A673 (cell line): ENCODE measurements around the gene MLLT6. TPM values are rescaled to one million over a fixed set of nuclear protein-coding genes. Genes with fewer than 3 reads are reported as not detected.

Experiments
- BruUV-seq: library from RNA; stranded (reverse); fragments of 400-500 nt; replicated peaks from 2 replicates; lab custom pipeline; 2021; lab: Mats Ljungman, UMichigan
- CTCF ChIA-PET: fragments of 300-600 bp; sonication (Branson Sonifier 250); formaldehyde crosslinking; loops from one replicate; lab custom pipeline; 2022; ENCODE audit warnings: antibody characterized with exemption; lab: Charles Lee
- POLR2A ChIA-PET: fragments of 300-600 bp; sonication (Branson Sonifier 250); formaldehyde crosslinking; loops from one replicate; lab custom pipeline; 2022; ENCODE audit warnings: antibody characterized with exemption; ENCODE audit not compliant: low non-redundant PET; lab: Charles Lee
- DNase-seq: peaks from one replicate; pipeline ENCODE4 v3.0.0-alpha.2; 2015; ENCODE audit warnings: low spot score
- H3K27ac ChIP-seq: fragments of 200-600 bp; sonication (generic); 2 replicates; pipeline ENCODE4 v1.5.1; 2016; ENCODE audit warnings: mixed run types, low read depth, mild to moderate bottlenecking, mixed read lengths, antibody characterized with exemption, low read length; ENCODE audit not compliant: poor library complexity, severe bottlenecking
- H3K27me3 ChIP-seq: fragments of 200-600 bp; sonication (generic); replicated peaks from 2 replicates; pipeline ENCODE4 v1.6.1; 2017; ENCODE audit warnings: mixed run types, low read depth, mild to moderate bottlenecking, mixed read lengths, antibody characterized with exemption, low read length; ENCODE audit not compliant: insufficient read depth, poor library complexity
- H3K36me3 ChIP-seq: fragments of 200-600 bp; sonication (generic); 2 replicates; pipeline ENCODE4 v1.6.1; 2016; ENCODE audit warnings: mixed run types, mild to moderate bottlenecking, mixed read lengths, antibody characterized with exemption, low read length; ENCODE audit not compliant: insufficient read depth, poor library complexity, severe bottlenecking
- H3K4me1 ChIP-seq: fragments of 200-600 bp; sonication (generic); 2 replicates; pipeline ENCODE4 v1.6.1; 2017; ENCODE audit warnings: mixed run types, mild to moderate bottlenecking, mixed read lengths, antibody characterized with exemption, low read length; ENCODE audit not compliant: insufficient read depth, poor library complexity, severe bottlenecking
- H3K4me3 ChIP-seq: fragments of 200-600 bp; sonication (generic); 2 replicates; pipeline ENCODE4 v1.5.1; 2016; ENCODE audit warnings: low read depth, mixed run types, mild to moderate bottlenecking, mixed read lengths, low read length; ENCODE audit not compliant: poor library complexity, severe bottlenecking
- H3K9me3 ChIP-seq: fragments of 200-600 bp; sonication (generic); 2 replicates; pipeline ENCODE4 v1.6.1; 2016; ENCODE audit warnings: mixed run types, low read depth, mild to moderate bottlenecking, mixed read lengths, antibody characterized with exemption, low read length; ENCODE audit not compliant: poor library complexity, severe bottlenecking
- CTCF ChIP-seq: fragments of 300-800, 200-600 bp; sonication (generic); conservative IDR thresholded peaks from 2 replicates; pipeline ENCODE4 v1.5.1; 2017; ENCODE audit warnings: low read depth, mild to moderate bottlenecking, antibody characterized with exemption, low read length, moderate library complexity, mixed read lengths
- EZH2 ChIP-seq: fragments of 200-600 bp; sonication (generic); IDR thresholded peaks from 2 replicates; pipeline ENCODE4 v1.6.1; 2017; ENCODE audit warnings: borderline replicate concordance, low read depth, mild to moderate bottlenecking, mixed read lengths, antibody characterized with exemption, low read length; ENCODE audit not compliant: poor library complexity, severe bottlenecking
- intact Hi-C: fragments of 100-400 bp; cut with micrococcal nuclease; formaldehyde crosslinking; loops from one replicate; pipeline ENCODE4 v1.10.0; 2022; ENCODE audit not compliant: unreplicated experiment
- microRNA-seq: library from miRNA; unstranded; fragments of <30 nt; microRNA quantifications from one replicate; pipeline ENCODE4 v1.2.0, GENCODE V29; 2021
- total RNA-seq: library from RNA; stranded (reverse); gene quantifications from 2 replicates; pipeline ENCODE4 v1.2.3, GENCODE V29; 2021

MLLT6 gene
- total RNA-seq, 1 experiment from 2014 or later = 41.4 TPM

- BruUV-seq = no TSS peak
- Histone ChIP-seq H3K9me3 (no peaks in the 10 kb centered on the region), H3K4me1 (no peaks in the 10 kb centered on the region), H3K4me3 (no peak overlapping the region), H3K36me3 (peaks cover 12% of the 10 kb centered on the region), H3K27ac (no peak overlapping the region), H3K27me3 (no peaks in the 10 kb centered on the region)
- POLR2A ChIA-PET = no interaction called here
- CTCF ChIA-PET = no interaction called here
- intact Hi-C loops = no loop called here
- DNase-seq = no peak
- no peak for TF ChIP-seq CTCF
- no peak for TF ChIP-seq EZH2
Observed at GRCh38 chr17:38773258-38773657, 68.2 kb downstream of the MLLT6 start.

- TF ChIP-seq CTCF = no peak
- TF ChIP-seq EZH2 = no peak
- intact Hi-C loops = no loop called here
- no peaks in the 10 kb centered on the region for H3K4me1 ChIP-seq
- H3K36me3 ChIP-seq = peaks cover 19% of the 10 kb centered on the region
- no peaks in the 10 kb centered on the region for H3K9me3 ChIP-seq
- H3K27ac ChIP-seq = no peak overlapping the region
- no peaks in the 10 kb centered on the region for H3K27me3 ChIP-seq
- H3K4me3 ChIP-seq = no peak overlapping the region
- POLR2A ChIA-PET = no interaction called here
- BruUV-seq = no TSS peak
- CTCF ChIA-PET = no interaction called here
- no peak for DNase-seq
Observed at GRCh38 chr17:38777641-38778250, 72.7 kb downstream of the MLLT6 start.

Small RNA genes within 50 kb of the gene (microRNA-seq; reads per million reads assigned to microRNA genes)
- gene MIR4726 = 1.3 reads per million
- gene MIR4734 = 0.81 reads per million

Other genes with a start within 250 kb of the MLLT6 start
- gene SRCIN1, start 99.3 kb upstream of the MLLT6 start, total RNA-seq = 1.6 and 3.5 TPM in 2 replicates
- gene EPOP, start 30.3 kb upstream of the MLLT6 start, total RNA-seq = 4.0 and 5.9 TPM in 2 replicates
- 6.6 and 8.5 TPM in 2 replicates for gene CISD3, start 25.1 kb downstream of the MLLT6 start, total RNA-seq
- gene PCGF2, start 43.1 kb downstream of the MLLT6 start, total RNA-seq = 34.4 and 42.0 TPM in 2 replicates
- gene PSMB3, start 47.5 kb downstream of the MLLT6 start, total RNA-seq = 217 and 232 TPM in 2 replicates
- gene PIP4K2B, start 94.3 kb downstream of the MLLT6 start, total RNA-seq = 28.0 and 35.7 TPM in 2 replicates
- 13.5 and 14.1 TPM in 2 replicates for gene CWC25, start 120.0 kb downstream of the MLLT6 start, total RNA-seq
- 764 and 879 TPM in 2 replicates for gene RPL23, start 148.4 kb downstream of the MLLT6 start, total RNA-seq
- 76.9 and 78.3 TPM in 2 replicates for gene LASP1, start 164.8 kb downstream of the MLLT6 start, total RNA-seq